RWPE2 (cell line): ENCODE data around the gene STRIT1.
"Not testable (repeated sequence)": the region's sequence is repeated elsewhere in the genome, so short reads cannot be mapped to it uniquely, and the experiment has no call there.

Source experiments
- ATAC-seq: fragments of 200-7000 bp; cut with Tn5 transposase; 3 replicates; pipeline ENCODE4 v1.9.1; 2021; ENCODE audit warnings: low read depth
- DNase-seq: peaks from one replicate; pipeline ENCODE4 v3.0.0-alpha.2; 2020; ENCODE audit warnings: low spot score
- H3K27ac ChIP-seq: fragments of 450-650 bp; 2 replicates; pipeline ENCODE4 v1.5.1; 2017; ENCODE audit warnings: mild to moderate bottlenecking; ENCODE audit not compliant: poor library complexity, severe bottlenecking
- H3K27me3 ChIP-seq: fragments of 250-450 bp; sonication (Bioruptor Pico); 2 replicates; pipeline ENCODE4 v1.5.1; 2021; ENCODE audit warnings: mild to moderate bottlenecking, moderate library complexity; ENCODE audit not compliant: insufficient read depth, poor library complexity, severe bottlenecking
- H3K36me3 ChIP-seq: fragments of 250-450 bp; sonication (Bioruptor Pico); 2 replicates; pipeline ENCODE4 v1.5.1; 2020; ENCODE audit warnings: low read depth, mild to moderate bottlenecking, moderate library complexity
- H3K4me1 ChIP-seq: fragments of 250-450 bp; sonication (Bioruptor Pico); 2 replicates; pipeline ENCODE4 v1.5.1; 2021; ENCODE audit warnings: mild to moderate bottlenecking, moderate library complexity; ENCODE audit not compliant: insufficient read depth, poor library complexity, severe bottlenecking
- H3K4me3 ChIP-seq: fragments of 250-450 bp; sonication (Bioruptor Pico); 2 replicates; pipeline ENCODE4 v1.5.1; 2021; ENCODE audit warnings: mild to moderate bottlenecking, moderate library complexity; ENCODE audit not compliant: severe bottlenecking
- H3K9me3 ChIP-seq: fragments of 250-450 bp; sonication (Bioruptor Pico); 2 replicates; pipeline ENCODE4 v1.5.1; 2021; ENCODE audit warnings: mild to moderate bottlenecking, moderate library complexity; ENCODE audit not compliant: severe bottlenecking
- CTCF ChIP-seq: fragments of 450-650 bp; IDR thresholded peaks from one replicate; pipeline ENCODE4 v1.5.1; 2017; ENCODE audit warnings: mild to moderate bottlenecking, moderate library complexity; ENCODE audit not compliant: poor library complexity, severe bottlenecking

STRIT1 gene

GRCh38 chr3:155281912-155282311, 11.6 kb downstream of the STRIT1 start:
- no peak for TF ChIP-seq CTCF
- Histone ChIP-seq H3K9me3 (no peaks in the 10 kb centered on the region), H3K36me3 (no peaks in the 10 kb centered on the region), H3K4me1 (no peaks in the 10 kb centered on the region), H3K27me3 (no peaks in the 10 kb centered on the region), H3K4me3 (no peak overlapping the region), H3K27ac (no peak overlapping the region)
- DNase-seq (no peak), ATAC-seq (no peak)

GRCh38 chr3:155276089-155276488, 17.4 kb downstream of the STRIT1 start:
- H3K27me3 ChIP-seq, H3K4me3 ChIP-seq, H3K36me3 ChIP-seq, H3K4me1 ChIP-seq, DNase-seq, H3K9me3 ChIP-seq, H3K27ac ChIP-seq, ATAC-seq: not testable (repeated sequence)

DNA sequence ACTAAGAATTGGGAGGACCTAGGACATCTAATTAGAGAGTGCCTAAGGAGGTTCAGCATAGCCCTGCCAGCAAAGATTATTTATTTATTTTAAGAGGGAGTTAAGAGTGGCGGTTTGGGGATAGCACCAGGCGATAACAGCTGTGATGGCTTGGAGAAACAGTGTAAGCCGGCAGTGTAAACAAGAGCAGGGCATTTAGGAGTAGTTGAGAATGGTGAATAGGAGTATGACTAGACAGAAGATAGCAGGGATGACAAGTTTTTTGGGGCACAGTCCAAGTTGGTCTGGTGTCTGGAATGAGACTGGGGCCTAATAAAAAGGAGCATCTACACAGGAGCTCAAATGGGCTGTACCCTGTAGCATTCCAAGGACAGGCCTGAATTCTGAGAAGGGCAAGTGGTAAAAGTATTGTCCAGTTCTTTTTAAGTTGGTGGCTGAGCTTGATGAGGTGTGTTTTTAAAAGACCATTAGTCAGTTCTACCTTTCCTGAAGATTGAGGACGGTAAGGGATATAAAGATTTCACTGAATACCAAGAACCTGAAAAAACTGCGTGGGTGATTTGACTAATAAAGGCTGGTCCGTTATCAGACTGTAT, 18.2 kb downstream of the STRIT1 start:
- not testable (repeated sequence) for ATAC-seq, H3K36me3 ChIP-seq, H3K4me3 ChIP-seq, DNase-seq, H3K27me3 ChIP-seq, H3K9me3 ChIP-seq, H3K27ac ChIP-seq
- H3K4me1 ChIP-seq, result peaks cover 11% of the 10 kb centered on the region

DNA sequence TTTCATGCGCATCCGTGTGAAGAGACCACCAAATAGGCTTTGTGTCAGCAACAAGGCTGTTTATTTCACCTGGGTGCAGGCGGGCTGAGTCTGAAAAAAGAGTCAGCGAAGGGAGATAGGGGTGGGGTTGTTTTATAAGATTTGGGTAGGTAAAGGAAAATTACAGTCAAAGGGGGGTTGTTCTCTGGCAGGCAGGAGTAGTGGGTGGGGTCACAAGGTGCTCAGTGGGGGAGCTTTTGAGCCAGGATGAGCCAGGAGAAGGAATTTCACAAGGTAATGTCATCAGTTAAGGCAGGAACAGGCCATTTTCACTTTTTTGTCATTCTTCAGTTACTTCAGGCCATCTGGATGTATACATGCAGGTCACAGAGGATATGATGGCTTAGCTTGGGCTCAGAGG, 19.0 kb downstream of the STRIT1 start:
- H3K27ac ChIP-seq, DNase-seq, H3K9me3 ChIP-seq, ATAC-seq, H3K36me3 ChIP-seq, H3K27me3 ChIP-seq, H3K4me3 ChIP-seq: not testable (repeated sequence)
- H3K4me1 ChIP-seq, result peaks cover 18% of the 10 kb centered on the region

- ATAC-seq (no peak), DNase-seq (no peak)
- H3K36me3 ChIP-seq, result no peaks in the 10 kb centered on the region
- no peaks in the 10 kb centered on the region for H3K9me3 ChIP-seq
- H3K27me3 ChIP-seq, result no peaks in the 10 kb centered on the region
- peaks cover 18% of the 10 kb centered on the region for H3K4me1 ChIP-seq
- no peak for TF ChIP-seq CTCF
- no peak overlapping the region for H3K27ac ChIP-seq
- no peak overlapping the region for H3K4me3 ChIP-seq
These were observed 22.2 kb downstream of the STRIT1 start for GRCh38 chr3:155271343-155271613.

DNA sequence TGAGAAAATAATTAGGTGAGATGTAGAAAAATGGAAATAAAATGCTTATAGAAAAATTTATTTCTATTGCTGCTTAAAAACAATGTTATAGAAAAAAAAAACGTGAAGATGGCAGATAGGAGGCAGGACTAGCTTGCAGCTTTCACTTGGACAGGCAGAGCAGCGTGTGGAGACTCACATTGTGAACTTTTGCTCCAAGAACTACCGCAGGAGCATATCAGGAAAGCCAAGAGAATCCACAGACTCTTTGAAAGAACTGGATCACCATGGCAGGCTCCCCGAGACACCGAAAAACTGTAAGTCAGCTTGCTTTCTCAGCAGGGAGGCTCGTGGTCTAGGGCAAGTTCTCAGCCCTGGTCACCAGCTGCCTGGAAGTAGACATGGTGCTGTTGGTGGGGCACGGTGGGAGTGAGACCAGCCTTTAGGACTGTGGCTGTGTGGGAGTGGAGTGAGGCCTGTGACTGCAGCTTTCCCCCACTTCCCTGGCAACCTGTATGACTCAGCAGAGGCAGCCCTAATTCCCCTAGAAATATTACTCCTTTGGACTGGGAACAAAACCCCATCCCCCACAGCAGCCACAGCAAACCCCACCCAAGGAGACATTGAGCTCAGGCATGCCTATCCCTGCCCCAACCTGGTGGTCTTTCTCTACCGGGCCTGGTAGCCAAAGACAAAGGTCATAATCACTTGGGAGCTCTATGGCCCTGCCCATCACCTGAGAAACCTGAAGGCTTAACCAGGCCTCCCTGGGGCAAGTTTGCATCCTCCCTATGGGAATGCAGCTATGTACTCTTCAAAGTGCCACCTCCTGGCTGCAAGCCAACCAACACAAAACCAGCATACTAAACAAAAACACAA, 22.8 kb downstream of the STRIT1 start:
- no peak for DNase-seq
- Histone ChIP-seq H3K27me3 (no peaks in the 10 kb centered on the region), H3K27ac (peak overlapping the region; percentile 41), H3K4me1 (peaks cover 18% of the 10 kb centered on the region), H3K36me3 (no peaks in the 10 kb centered on the region), H3K4me3 (no peak overlapping the region), H3K9me3 (no peaks in the 10 kb centered on the region)
- TF ChIP-seq CTCF, result no peak
- ATAC-seq, result peak; percentile 57; the same call in 2 of the 3 replicates
